Endodermal cell (in vitro differentiated cells): ENCODE measurements around the gene PPIA. TPM values are rescaled to one million over a fixed set of nuclear protein-coding genes. Genes with fewer than 3 reads are reported as not detected.

Experiments used
- DNase-seq: peaks from one replicate; pipeline ENCODE4 v3.0.0-alpha.2; 2017
- H3K27ac ChIP-seq: 2 replicates; pipeline ENCODE4 v1.5.1; 2013; ENCODE audit warnings: mild to moderate bottlenecking, low read depth, low read length, moderate library complexity
- H3K27me3 ChIP-seq: 2 replicates; pipeline ENCODE4 v1.6.1; 2013; ENCODE audit warnings: mild to moderate bottlenecking, low read length, moderate library complexity; ENCODE audit not compliant: insufficient read depth, control insufficient read depth, poor library complexity, severe bottlenecking
- H3K36me3 ChIP-seq: 2 replicates; pipeline ENCODE4 v1.7.0; 2013; ENCODE audit warnings: mild to moderate bottlenecking, low read length, moderate library complexity; ENCODE audit not compliant: control insufficient read depth, insufficient read depth
- H3K4me1 ChIP-seq: one replicate; pipeline ENCODE4 v1.7.0; 2013; ENCODE audit warnings: low read length; ENCODE audit not compliant: control insufficient read depth, insufficient read depth
- H3K4me3 ChIP-seq: 2 replicates; pipeline ENCODE4 v1.5.1; 2013; ENCODE audit warnings: mild to moderate bottlenecking, low read length, moderate library complexity
- H3K9ac ChIP-seq: 2 replicates; pipeline ENCODE4 v1.6.1; 2013; ENCODE audit warnings: mild to moderate bottlenecking, low read length, moderate library complexity; ENCODE audit not compliant: poor library complexity, severe bottlenecking; ENCODE audit errors: extremely low read depth
- H3K9me3 ChIP-seq: 2 replicates; pipeline ENCODE4 v1.6.1; 2013; ENCODE audit warnings: mild to moderate bottlenecking, low read length, moderate library complexity; ENCODE audit not compliant: control insufficient read depth
- H3K27ac Mint-ChIP-seq: 2 replicates; pipeline ENCODE4 v1.8.0; 2020; ENCODE audit warnings: mixed read lengths
- H3K27me3 Mint-ChIP-seq: 2 replicates; pipeline ENCODE4 v1.8.0; 2021; ENCODE audit warnings: mild to moderate bottlenecking, mixed read lengths; ENCODE audit not compliant: insufficient read depth
- H3K36me3 Mint-ChIP-seq: 2 replicates; pipeline ENCODE4 v1.8.0; 2020; ENCODE audit warnings: low read depth, mixed read lengths
- H3K4me1 Mint-ChIP-seq: 2 replicates; pipeline ENCODE4 v1.8.0; 2020; ENCODE audit warnings: mixed read lengths
- H3K4me3 Mint-ChIP-seq: 2 replicates; pipeline ENCODE4 v1.8.0; 2020; ENCODE audit warnings: mild to moderate bottlenecking, moderate library complexity, mixed read lengths
- H3K9me3 Mint-ChIP-seq: 2 replicates; pipeline ENCODE4 v1.8.0; 2020; ENCODE audit warnings: mild to moderate bottlenecking, mixed read lengths
- CTCF ChIP-seq: fragments of 200-600 bp; sonication (generic); conservative IDR thresholded peaks from 2 replicates; pipeline ENCODE4 v1.5.0; 2021; ENCODE audit warnings: antibody characterized with exemption, mild to moderate bottlenecking
- WGBS, 2 experiments: methylation state at CpG; one replicate each; pipeline versions ENCODE4 v1.1.5 to v1.1.7; 2013; ENCODE audit warnings: missing lambda C conversion rate in 2 of 2, mixed read lengths in 1 of 2; ENCODE audit not compliant: insufficient coverage in 1 of 2, insufficient read length in 1 of 2; 5-methylcytosine and 5-hydroxymethylcytosine counted together
- total RNA-seq, 2 donors: library from RNA; stranded (reverse); fragmentation: NEBNext Ultra II Directional in 1 of 2; extraction: Animal tissue kit (Norgen Biotek cat#: 25700) in 1 of 2; gene quantifications; 2 replicates in 1 of 2; 3 replicates in 1 of 2; pipeline ENCODE4 v1.2.1, GENCODE V29; 2021

The PPIA gene
- total RNA-seq, 2 donors from 2014 or later, result 1,857 to 1,899 TPM

GRCh38 chr7:44787762-44788161, 8.7 kb upstream of the PPIA start:
- Mint-ChIP-seq H3K4me1 (no peaks in the 10 kb centered on the region), H3K27me3 (peaks cover 3% of the 10 kb centered on the region), H3K9me3 (peaks cover 13% of the 10 kb centered on the region), H3K27ac (no peak overlapping the region), H3K36me3 (no peaks in the 10 kb centered on the region), H3K4me3 (no peak overlapping the region)
- H3K9me3 ChIP-seq, result peaks cover 6% of the 10 kb centered on the region
- TF ChIP-seq CTCF, result no peak
- DNase-seq, result no peak
- no peak overlapping the region for H3K9ac ChIP-seq
- H3K4me3 ChIP-seq, result no peak overlapping the region
- H3K27ac ChIP-seq, result no peak overlapping the region
- H3K27me3 ChIP-seq, result no peaks in the 10 kb centered on the region
- no peaks in the 10 kb centered on the region for H3K36me3 ChIP-seq
- H3K4me1 ChIP-seq, result no peaks in the 10 kb centered on the region
- 89 to 96% methylated on average over 3 of the region's 3 CpGs for WGBS, 2 experiments

- Histone ChIP-seq H3K4me1 (no peaks in the 10 kb centered on the region), H3K9me3 (no peaks in the 10 kb centered on the region), H3K36me3 (no peaks in the 10 kb centered on the region), H3K27me3 (no peaks in the 10 kb centered on the region), H3K9ac (no peak overlapping the region), H3K27ac (no peak overlapping the region), H3K4me3 (no peak overlapping the region)
- Mint-ChIP-seq H3K36me3 (no peaks in the 10 kb centered on the region), H3K4me3 (no peak overlapping the region), H3K27me3 (no peaks in the 10 kb centered on the region), H3K4me1 (no peaks in the 10 kb centered on the region), H3K9me3 (no peaks in the 10 kb centered on the region), H3K27ac (no peak overlapping the region)
- no peak for DNase-seq
- no peak for TF ChIP-seq CTCF
- WGBS, 2 experiments, result 87 to 94% methylated on average over 2 to 4 of the region's 5 CpGs
Observed at GRCh38 chr7:44789990-44790389, 6.5 kb upstream of the PPIA start.

GRCh38 chr7:44791278-44792219, 4.9 kb upstream of the PPIA start:
- no peak for TF ChIP-seq CTCF
- H3K9me3 ChIP-seq, result no peaks in the 10 kb centered on the region
- 81 to 90% methylated on average over 4 to 8 of the region's 8 CpGs for WGBS, 2 experiments
- Mint-ChIP-seq H3K36me3 (no peaks in the 10 kb centered on the region), H3K27ac (no peak overlapping the region), H3K27me3 (no peaks in the 10 kb centered on the region), H3K9me3 (no peaks in the 10 kb centered on the region), H3K4me3 (no peak overlapping the region), H3K4me1 (no peaks in the 10 kb centered on the region)
- H3K4me3 ChIP-seq, result no peak overlapping the region
- no peaks in the 10 kb centered on the region for H3K36me3 ChIP-seq
- no peak for DNase-seq
- no peak overlapping the region for H3K9ac ChIP-seq
- no peak overlapping the region for H3K27ac ChIP-seq
- no peaks in the 10 kb centered on the region for H3K27me3 ChIP-seq
- H3K4me1 ChIP-seq, result no peaks in the 10 kb centered on the region
